Measurements from ENCODE around the gene CAPRIN1. TPM values are rescaled to one million over a fixed set of nuclear protein-coding genes. Genes with fewer than 3 reads are reported as not detected.

Gene CAPRIN1
- total RNA-seq, 1 donor: 240 TPM

- TF ChIP-seq, protein P1, sequence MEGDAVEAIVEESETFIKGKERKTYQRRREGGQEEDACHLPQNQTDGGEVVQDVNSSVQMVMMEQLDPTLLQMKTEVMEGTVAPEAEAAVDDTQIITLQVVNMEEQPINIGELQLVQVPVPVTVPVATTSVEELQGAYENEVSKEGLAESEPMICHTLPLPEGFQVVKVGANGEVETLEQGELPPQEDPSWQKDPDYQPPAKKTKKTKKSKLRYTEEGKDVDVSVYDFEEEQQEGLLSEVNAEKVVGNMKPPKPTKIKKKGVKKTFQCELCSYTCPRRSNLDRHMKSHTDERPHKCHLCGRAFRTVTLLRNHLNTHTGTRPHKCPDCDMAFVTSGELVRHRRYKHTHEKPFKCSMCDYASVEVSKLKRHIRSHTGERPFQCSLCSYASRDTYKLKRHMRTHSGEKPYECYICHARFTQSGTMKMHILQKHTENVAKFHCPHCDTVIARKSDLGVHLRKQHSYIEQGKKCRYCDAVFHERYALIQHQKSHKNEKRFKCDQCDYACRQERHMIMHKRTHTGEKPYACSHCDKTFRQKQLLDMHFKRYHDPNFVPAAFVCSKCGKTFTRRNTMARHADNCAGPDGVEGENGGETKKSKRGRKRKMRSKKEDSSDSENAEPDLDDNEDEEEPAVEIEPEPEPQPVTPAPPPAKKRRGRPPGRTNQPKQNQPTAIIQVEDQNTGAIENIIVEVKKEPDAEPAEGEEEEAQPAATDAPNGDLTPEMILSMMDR (IDR thresholded peaks at IDR 0.05; ENCODE audit: insufficient read depth, low read depth, low read length): no peak
- H3K4me3 ChIP-seq (ENCODE audit: low read depth, low read length): no peak overlapping the region
- no peak for DNase-seq (ENCODE audit: low read depth)
Observed at GRCh38 chr11:34033399-34033798, 18.1 kb upstream of the CAPRIN1 start.

DNA sequence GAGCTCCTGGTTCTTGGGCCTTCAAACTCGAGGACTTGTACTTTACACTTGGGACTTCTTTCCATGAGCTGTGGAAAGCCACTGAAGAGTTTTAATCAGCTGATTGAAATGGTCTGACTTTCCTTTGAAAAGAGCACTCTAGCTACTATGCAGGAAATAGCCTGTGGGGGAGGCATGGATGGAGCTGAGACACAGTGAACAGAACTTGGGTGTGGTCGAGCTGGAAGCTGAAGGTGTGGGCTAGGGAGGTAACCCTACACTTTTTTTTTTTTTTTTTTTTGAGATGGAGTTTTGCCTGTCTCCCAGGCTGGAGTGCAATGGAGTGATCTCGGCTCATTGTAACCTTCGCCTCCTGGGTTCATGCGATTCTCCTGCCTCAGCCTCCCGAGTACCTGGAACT is 17.5 kb upstream of the CAPRIN1 start:
- DNase-seq (ENCODE audit: low read depth): no peak
- TF ChIP-seq, protein P1 (IDR thresholded peaks at IDR 0.05; ENCODE audit: insufficient read depth, low read depth, low read length): no peak
- no peak overlapping the region for H3K4me3 ChIP-seq (ENCODE audit: low read depth, low read length)

- DNase-seq (ENCODE audit: low read depth): no peak
- TF ChIP-seq, protein P1 (IDR thresholded peaks at IDR 0.05; ENCODE audit: insufficient read depth, low read depth, low read length): no peak
Observed at GRCh38 chr11:34036456-34036855, 15.1 kb upstream of the CAPRIN1 start.

GRCh38 chr11:34037016-34037415 is 14.5 kb upstream of the CAPRIN1 start:
- DNase-seq (ENCODE audit: low read depth): no peak
- TF ChIP-seq, protein P1 (IDR thresholded peaks at IDR 0.05; ENCODE audit: insufficient read depth, low read depth, low read length): no peak

More at GRCh38 chr11:34036456-34036855, 15.1 kb upstream of the CAPRIN1 start:
- no peak overlapping the region for H3K4me3 ChIP-seq (ENCODE audit: low read depth, low read length)

DNA sequence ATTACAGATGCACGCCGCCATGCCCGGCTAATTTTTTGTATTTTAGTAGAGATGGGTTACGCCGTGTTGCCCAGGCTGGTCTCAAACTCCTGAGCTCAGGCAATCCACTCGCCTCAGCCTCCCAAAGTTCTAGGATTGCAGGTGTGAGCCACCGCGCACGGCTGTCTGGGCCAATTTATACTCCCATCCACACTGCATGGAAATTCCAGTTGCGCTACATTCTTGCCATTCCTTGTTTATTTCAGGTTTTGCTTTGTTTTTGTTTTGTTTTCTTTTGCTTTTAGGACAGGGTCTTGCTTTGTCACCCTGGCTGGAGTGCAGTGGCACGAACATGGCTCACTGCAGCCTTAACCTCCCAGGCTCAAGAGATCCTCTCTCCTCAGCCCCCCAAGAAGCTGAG is 11.0 kb upstream of the CAPRIN1 start:
- no peak overlapping the region for H3K4me3 ChIP-seq (ENCODE audit: low read depth, low read length)
- TF ChIP-seq, protein P1 (IDR thresholded peaks at IDR 0.05; ENCODE audit: insufficient read depth, low read depth, low read length): no peak
- no peak for DNase-seq (ENCODE audit: low read depth)

More at GRCh38 chr11:34037016-34037415, 14.5 kb upstream of the CAPRIN1 start:
- H3K4me3 ChIP-seq (ENCODE audit: low read depth, low read length): no peak overlapping the region

- peak overlapping the region; percentile 17 for H3K4me3 ChIP-seq (ENCODE audit: low read depth, low read length)
- TF ChIP-seq, protein P1 (IDR thresholded peaks at IDR 0.05; ENCODE audit: insufficient read depth, low read depth, low read length): no peak
- peak; percentile 84 for DNase-seq (ENCODE audit: low read depth)
Observed at GRCh38 chr11:34044664-34045485, 6.7 kb upstream of the CAPRIN1 start.
